Right kidney (tissue), 1 donor: ENCODE measurements around the gene PIEZO1.

Experiments used
- DNase-seq: peaks from one replicate; pipeline ENCODE4 v3.0.0-alpha.2; 2016

Gene PIEZO1

GRCh38 chr16:88665570-88665969 is 119.5 kb downstream of the PIEZO1 start:
- DNase-seq, result no peak
